Endothelial cell (in vitro differentiated cells): ENCODE measurements around the gene ME2. TPM values are rescaled to one million over a fixed set of nuclear protein-coding genes. Genes with fewer than 3 reads are reported as not detected.

Experiments used
- DNase-seq: peaks from one replicate; pipeline ENCODE4 v3.0.0; 2021; ENCODE audit warnings: low spot score
- H3K27ac Mint-ChIP-seq: one replicate; pipeline ENCODE4 v1.8.0; 2021; ENCODE audit warnings: mixed read lengths, inconsistent platforms; ENCODE audit not compliant: unreplicated experiment
- H3K27me3 Mint-ChIP-seq: one replicate; pipeline ENCODE4 v1.8.0; 2021; ENCODE audit warnings: mild to moderate bottlenecking, moderate library complexity, mixed read lengths, inconsistent platforms; ENCODE audit not compliant: unreplicated experiment
- H3K36me3 Mint-ChIP-seq: one replicate; pipeline ENCODE4 v1.8.0; 2021; ENCODE audit warnings: mild to moderate bottlenecking, low read depth, mixed read lengths, inconsistent platforms; ENCODE audit not compliant: unreplicated experiment
- H3K4me1 Mint-ChIP-seq: one replicate; pipeline ENCODE4 v1.8.0; 2021; ENCODE audit warnings: mild to moderate bottlenecking, mixed read lengths, inconsistent platforms; ENCODE audit not compliant: unreplicated experiment
- H3K4me3 Mint-ChIP-seq: one replicate; pipeline ENCODE4 v1.8.0; 2021; ENCODE audit warnings: mild to moderate bottlenecking, mixed read lengths, inconsistent platforms; ENCODE audit not compliant: unreplicated experiment
- H3K9me3 Mint-ChIP-seq: one replicate; pipeline ENCODE4 v1.8.0; 2021; ENCODE audit warnings: mixed read lengths, inconsistent platforms; ENCODE audit not compliant: unreplicated experiment
- CTCF ChIP-seq: fragments of 200-600 bp; sonication (generic); IDR thresholded peaks from one replicate; pipeline ENCODE4 v1.5.0; 2021; ENCODE audit warnings: antibody characterized with exemption; ENCODE audit not compliant: unreplicated experiment
- total RNA-seq: library from RNA; stranded (reverse); fragmentation: NEBNext Ultra II Directional; extraction: Animal tissue kit (Norgen Biotek cat#: 25700); gene quantifications from one replicate; pipeline ENCODE4 v1.2.1, GENCODE V29; 2021; ENCODE audit not compliant: unreplicated experiment

ME2 gene
- total RNA-seq, 1 donor from 2014 or later, result 41.9 TPM

- Mint-ChIP-seq H3K27me3 (peaks cover 3% of the 10 kb centered on the region), H3K9me3 (no peaks in the 10 kb centered on the region), H3K4me3 (no peak overlapping the region), H3K36me3 (peaks cover 19% of the 10 kb centered on the region), H3K27ac (no peak overlapping the region), H3K4me1 (no peaks in the 10 kb centered on the region)
- DNase-seq, result no peak
- no peak for TF ChIP-seq CTCF
Observed at GRCh38 chr18:50911006-50911405, 32.1 kb downstream of the ME2 start.

GRCh38 chr18:50917021-50917420, 38.1 kb downstream of the ME2 start:
- Mint-ChIP-seq H3K9me3 (no peaks in the 10 kb centered on the region), H3K27ac (no peak overlapping the region), H3K27me3 (peaks cover 2% of the 10 kb centered on the region), H3K4me1 (peaks cover 11% of the 10 kb centered on the region), H3K4me3 (no peak overlapping the region), H3K36me3 (peaks cover 13% of the 10 kb centered on the region)
- no peak for TF ChIP-seq CTCF
- no peak for DNase-seq

- Mint-ChIP-seq H3K9me3 (no peaks in the 10 kb centered on the region), H3K27ac (no peak overlapping the region), H3K4me1 (peaks cover 11% of the 10 kb centered on the region), H3K4me3 (no peak overlapping the region), H3K36me3 (peaks cover 18% of the 10 kb centered on the region), H3K27me3 (peaks cover 2% of the 10 kb centered on the region)
- TF ChIP-seq CTCF, result no peak
- no peak for DNase-seq
Observed at GRCh38 chr18:50918153-50918552, 39.2 kb downstream of the ME2 start.

GRCh38 chr18:50924372-50924771, 45.5 kb downstream of the ME2 start:
- Mint-ChIP-seq H3K9me3 (no peaks in the 10 kb centered on the region), H3K4me1 (no peaks in the 10 kb centered on the region), H3K27ac (no peak overlapping the region), H3K27me3 (peaks cover 2% of the 10 kb centered on the region), H3K4me3 (no peak overlapping the region), H3K36me3 (peaks cover 32% of the 10 kb centered on the region)
- DNase-seq, result no peak
- no peak for TF ChIP-seq CTCF

GRCh38 chr18:50926521-50926920, 47.6 kb downstream of the ME2 start:
- no peak for TF ChIP-seq CTCF
- Mint-ChIP-seq H3K4me1 (no peaks in the 10 kb centered on the region), H3K27me3 (peaks cover 2% of the 10 kb centered on the region), H3K27ac (no peak overlapping the region), H3K9me3 (no peaks in the 10 kb centered on the region), H3K36me3 (peaks cover 30% of the 10 kb centered on the region), H3K4me3 (peak overlapping the region; percentile 62)
- DNase-seq, result no peak
